ENCODE data around the gene PKD1L1.

The PKD1L1 gene

GRCh38 chr7:47830015-47830414 lies 118.3 kb downstream of the PKD1L1 start:
- Histone ChIP-seq H3K4me1 (ENCODE audit: control insufficient read depth, insufficient read depth, low read length) (no peaks in the 10 kb centered on the region), H3K9me3 (ENCODE audit: control insufficient read depth, insufficient read depth, low read depth, low read length) (no peaks in the 10 kb centered on the region), H3K27ac (ENCODE audit: extremely low read depth, low read depth, low read length) (no peak overlapping the region), H3K36me3 (ENCODE audit: control insufficient read depth in 2 of 2, insufficient read depth in 1 of 2, low read length in 2 of 2) (no peaks in the 10 kb centered on the region), H3K4me3 (ENCODE audit: low read depth, low read length) (no peak overlapping the region)
- CTCF ChIA-PET = interaction anchor here (1.4 to 1.9 kb wide), 2 partner anchors 11 to 564 kb away, joined by 4 to 9 read pairs; no protein-coding TSS in a partner anchor
- TF ChIP-seq ZNF214 (tag by site-specific recombination; IDR thresholded peaks at IDR 0.05; ENCODE audit: borderline replicate concordance) (no peak), OVOL3 (tag by site-specific recombination; IDR thresholded peaks at IDR 0.05) (no peak), ZFP69B (tag by site-specific recombination; IDR thresholded peaks at IDR 0.05) (no peak), ZNF670 (tag by site-specific recombination; IDR thresholded peaks at IDR 0.05; ENCODE audit: low read depth) (no peak), REPIN1 (tag by site-specific recombination; IDR thresholded peaks at IDR 0.05; ENCODE audit: low read depth) (no peak), ZNF658 (tag by site-specific recombination; IDR thresholded peaks at IDR 0.05) (no peak), ZNF398 (tag by site-specific recombination; IDR thresholded peaks at IDR 0.05) (no peak), PRDM4 (tag by site-specific recombination; IDR thresholded peaks at IDR 0.05) (no peak), ZNF211 (tag by site-specific recombination; IDR thresholded peaks at IDR 0.05; ENCODE audit: low read depth) (no peak), ZNF76 (tag by site-specific recombination; IDR thresholded peaks at IDR 0.05; ENCODE audit: borderline replicate concordance, low read depth) (no peak), HOXD13 (CRISPR knock-in tag; IDR thresholded peaks at IDR 0.05; ENCODE audit: borderline replicate concordance) (no peak), OSR2 (tag by site-specific recombination; IDR thresholded peaks at IDR 0.05) (no peak), ZSCAN4 (tag by site-specific recombination; IDR thresholded peaks at IDR 0.05) (no peak), ZNF639 (tag by site-specific recombination; IDR thresholded peaks at IDR 0.05) (no peak)
- POLR2A ChIA-PET = no interaction called here

- Histone ChIP-seq H3K27ac (ENCODE audit: extremely low read depth, low read depth, low read length) (no peak overlapping the region), H3K4me3 (ENCODE audit: low read depth, low read length) (no peak overlapping the region), H3K36me3 (ENCODE audit: control insufficient read depth in 2 of 2, insufficient read depth in 1 of 2, low read length in 2 of 2) (no peaks in the 10 kb centered on the region), H3K9me3 (ENCODE audit: control insufficient read depth, insufficient read depth, low read depth, low read length) (no peaks in the 10 kb centered on the region), H3K4me1 (ENCODE audit: control insufficient read depth, insufficient read depth, low read length) (no peaks in the 10 kb centered on the region)
- ChIA-PET POLR2A (no interaction called here), CTCF (interaction anchor here (2.4 kb wide), 1 partner anchor 562 kb away, joined by 10 read pairs; no protein-coding TSS in a partner anchor)
- TF ChIP-seq ZNF48 (tag by site-specific recombination; IDR thresholded peaks at IDR 0.05) = no peak
- TF ChIP-seq ZNF549 (tag by site-specific recombination; IDR thresholded peaks at IDR 0.05) = no peak
- TF ChIP-seq HIC1 (tag by site-specific recombination; IDR thresholded peaks at IDR 0.05) = no peak
- TF ChIP-seq ZNF404 (tag by site-specific recombination; IDR thresholded peaks at IDR 0.05) = no peak
- no peak for TF ChIP-seq TCF7L2 (IDR thresholded peaks at IDR 0.05; ENCODE audit: borderline replicate concordance, low read depth, low read length)
- TF ChIP-seq ZNF16 (tag by site-specific recombination; IDR thresholded peaks at IDR 0.05; ENCODE audit: low read depth) = no peak
- no peak for TF ChIP-seq ZNF624 (tag by site-specific recombination; IDR thresholded peaks at IDR 0.05)
- TF ChIP-seq ZSCAN16 (tag by site-specific recombination; IDR thresholded peaks at IDR 0.05) = no peak
- TF ChIP-seq ZNF510 (tag by site-specific recombination; IDR thresholded peaks at IDR 0.05; ENCODE audit: insufficient replicate concordance) = no peak
- TF ChIP-seq PRDM1 (tag by site-specific recombination; IDR thresholded peaks at IDR 0.05) = no peak
- TF ChIP-seq ZNF621 (tag by site-specific recombination; IDR thresholded peaks at IDR 0.05) = no peak
- no peak for TF ChIP-seq ZFHX2 (tag by site-specific recombination; conservative IDR thresholded peaks at IDR 0.05)
- no peak for TF ChIP-seq ZNF423 (tag by site-specific recombination; IDR thresholded peaks at IDR 0.05)
These were observed 120.4 kb downstream of the PKD1L1 start for GRCh38 chr7:47827871-47828270.

Measured in HEK293 (cell line).